Keratinocyte (primary cell): Measurements from ENCODE around the gene SDR42E2. TPM values are rescaled to one million over a fixed set of nuclear protein-coding genes. Genes with fewer than 3 reads are reported as not detected.

Source experiments
- DNase-seq: peaks from one replicate; pipeline ENCODE4 v3.0.0-alpha.2; 2011; ENCODE audit warnings: low read depth, missing footprints, low spot score
- FAIRE-seq: peaks from 2 replicates; lab custom pipeline; 2011; peaks lifted over from hg19 to GRCh38; lab: Jason Lieb, UNC
- H2AFZ ChIP-seq: 2 replicates; pipeline ENCODE4 v1.6.0; 2012; ENCODE audit warnings: low read length, control low read depth, inconsistent platforms; ENCODE audit not compliant: control insufficient read depth
- H3K27ac ChIP-seq: 2 replicates; pipeline ENCODE4 v1.5.1; 2011; ENCODE audit warnings: low read length; ENCODE audit not compliant: control insufficient read depth, insufficient read depth
- H3K27me3 ChIP-seq: 3 replicates; pipeline ENCODE4 v1.6.0; 2011; ENCODE audit warnings: low read length; ENCODE audit not compliant: control insufficient read depth, insufficient read depth; ENCODE audit errors: extremely low read depth
- H3K36me3 ChIP-seq, 2 experiments: 2 replicates in 1 of 2; 3 replicates in 1 of 2; pipeline ENCODE4 v1.5.1; 2011; ENCODE audit warnings: low read length in 2 of 2, mild to moderate bottlenecking in 1 of 2; ENCODE audit not compliant: control insufficient read depth in 2 of 2, insufficient read depth in 2 of 2; ENCODE audit errors: extremely low read depth in 1 of 2
- H3K4me1 ChIP-seq: 3 replicates; pipeline ENCODE4 v1.5.1; 2011; ENCODE audit warnings: low read length; ENCODE audit not compliant: control insufficient read depth, insufficient read depth; ENCODE audit errors: extremely low read depth
- H3K4me2 ChIP-seq: 3 replicates; pipeline ENCODE4 v1.6.0; 2011; ENCODE audit warnings: low read depth, low read length; ENCODE audit not compliant: control insufficient read depth, insufficient read depth; ENCODE audit errors: extremely low read depth
- H3K4me3 ChIP-seq, 3 experiments: fragments of 200-600 bp in 1 of 3; sonication (generic) in 1 of 3; 2 replicates in 2 of 3; 3 replicates in 1 of 3; pipeline ENCODE4 v1.5.1; 2011 to 2016; ENCODE audit warnings: low read length in 3 of 3, mild to moderate bottlenecking in 3 of 3, control low read depth in 2 of 3, inconsistent platforms in 1 of 3, low read depth in 1 of 3, mixed read lengths in 1 of 3, mixed run types in 1 of 3, moderate library complexity in 1 of 3; ENCODE audit not compliant: control insufficient read depth in 2 of 3, insufficient read depth in 2 of 3; ENCODE audit errors: extremely low read depth in 1 of 3
- H3K79me2 ChIP-seq: 2 replicates; pipeline ENCODE4 v1.6.0; 2012; ENCODE audit warnings: low read length; ENCODE audit not compliant: control insufficient read depth, insufficient read depth
- H3K9ac ChIP-seq: 3 replicates; pipeline ENCODE4 v1.6.0; 2011; ENCODE audit warnings: low read length; ENCODE audit not compliant: control insufficient read depth, insufficient read depth; ENCODE audit errors: extremely low read depth
- H3K9me1 ChIP-seq: 3 replicates; pipeline ENCODE4 v1.6.0; 2011; ENCODE audit warnings: low read length; ENCODE audit not compliant: control insufficient read depth, insufficient read depth; ENCODE audit errors: extremely low read depth
- H3K9me3 ChIP-seq: 2 replicates; pipeline ENCODE4 v1.5.1; 2012; ENCODE audit warnings: low read depth, low read length; ENCODE audit not compliant: control insufficient read depth
- H4K20me1 ChIP-seq: 3 replicates; pipeline ENCODE4 v1.6.0; 2011; ENCODE audit warnings: low read length; ENCODE audit not compliant: control insufficient read depth, insufficient read depth; ENCODE audit errors: extremely low read depth
- CTCF ChIP-seq, 3 experiments: IDR thresholded peaks in 1 of 3; conservative IDR thresholded peaks in 1 of 3; optimal IDR thresholded peaks in 1 of 3; 2 replicates in 2 of 3; 3 replicates in 1 of 3; pipeline versions ENCODE3 to v1.5.1; 2011; ENCODE audit warnings: low read length in 3 of 3, mild to moderate bottlenecking in 3 of 3, moderate library complexity in 2 of 3, control low read depth in 1 of 3, inconsistent platforms in 1 of 3; ENCODE audit not compliant: insufficient read depth in 2 of 3; ENCODE audit errors: extremely low read depth in 1 of 3
- EZH2 ChIP-seq: IDR thresholded peaks from one replicate; pipeline ENCODE4 v1.6.1; 2012; ENCODE audit warnings: inconsistent platforms, mild to moderate bottlenecking, low read length, moderate library complexity
- dilution Hi-C: fragments of 300-500 bp; cut with MboI; formaldehyde crosslinking; loops from one replicate; pipeline ENCODE4 v1.7.0; 2020; ENCODE audit warnings: low sequenced_read_pairs; ENCODE audit not compliant: extremely low pct_ligation_motif_present
- polyA plus RNA-seq, 5 experiments: library from polyadenylated mRNA; depleted of rRNA in 3 of 5; stranded (reverse) in 3 of 5; stranded (forward) in 1 of 5; unstranded in 1 of 5; fragments of >200 nt; gene quantifications; 1 replicate in 1 of 5; 2 replicates in 3 of 5; 3 replicates in 1 of 5; pipeline versions ENCODE4 v1.2.1 to v1.2.3, GENCODE V29; 2011 to 2012; ENCODE audit warnings: missing spikeins in 2 of 5, low read depth in 1 of 5, low replicate concordance in 1 of 5

SDR42E2 gene
- polyA plus RNA-seq, 1 donor (not counting 4 experiments of a cell fraction or from before 2014, with no cell fraction given): not detected

- Histone ChIP-seq H3K36me3 (no peaks in the 10 kb centered on the region), H3K79me2 (no peaks in the 10 kb centered on the region), H3K4me3 (no peak overlapping the region), H3K9ac (no peak overlapping the region), H3K9me3 (no peaks in the 10 kb centered on the region), H3K4me2 (no peak overlapping the region), H4K20me1 (no peaks in the 10 kb centered on the region), H2AFZ (no peak overlapping the region), H3K27me3 (no peaks in the 10 kb centered on the region), H3K4me1 (peaks cover 15% of the 10 kb centered on the region), H3K9me1 (no peaks in the 10 kb centered on the region), H3K27ac (no peak overlapping the region)
- dilution Hi-C loops: no loop called here
- TF ChIP-seq EZH2 (no peak), CTCF (optimal IDR thresholded peaks at IDR 0.05 in 1 of 3, IDR thresholded peaks at IDR 0.05 in 1 of 3, conservative IDR thresholded peaks at IDR 0.05 in 1 of 3; ENCODE audit: extremely low read depth in 1 of 3, insufficient read depth in 2 of 3, low read length in 3 of 3) (no peak)
- FAIRE-seq (no peak), DNase-seq (no peak)
Observed at GRCh38 chr16:22184615-22184968, 22.3 kb downstream of the SDR42E2 start.

- TF ChIP-seq EZH2: no peak
- peak; percentile 14 to 42 (median 31) for TF ChIP-seq CTCF (optimal IDR thresholded peaks at IDR 0.05 in 1 of 3, IDR thresholded peaks at IDR 0.05 in 1 of 3, conservative IDR thresholded peaks at IDR 0.05 in 1 of 3; ENCODE audit: extremely low read depth in 1 of 3, insufficient read depth in 2 of 3, low read length in 3 of 3)
- no peaks in the 10 kb centered on the region for H4K20me1 ChIP-seq
- H3K4me3 ChIP-seq: no peak overlapping the region
- H3K4me2 ChIP-seq: no peak overlapping the region
- H3K9me3 ChIP-seq: no peaks in the 10 kb centered on the region
- peaks cover 22% of the 10 kb centered on the region for H3K4me1 ChIP-seq
- H2AFZ ChIP-seq: no peak overlapping the region
- no peaks in the 10 kb centered on the region for H3K79me2 ChIP-seq
- H3K27ac ChIP-seq: no peak overlapping the region
- FAIRE-seq (no peak), DNase-seq (no peak)
- H3K36me3 ChIP-seq: no peaks in the 10 kb centered on the region
- H3K9ac ChIP-seq: no peak overlapping the region
- dilution Hi-C loops: no loop called here
- no peaks in the 10 kb centered on the region for H3K9me1 ChIP-seq
- no peaks in the 10 kb centered on the region for H3K27me3 ChIP-seq
Observed at GRCh38 chr16:22186517-22186916, 24.2 kb downstream of the SDR42E2 start.
